OCI-LY7 (cell line): ENCODE measurements around the gene PTEN. TPM values are rescaled to one million over a fixed set of nuclear protein-coding genes. Genes with fewer than 3 reads are reported as not detected.

Source experiments
- BruUV-seq: library from RNA; stranded (reverse); fragments of 400-500 nt; replicated peaks from 2 replicates; lab custom pipeline; 2021; lab: Mats Ljungman, UMichigan
- CTCF ChIA-PET: fragments of 300-600 bp; sonication (Branson Sonifier 250); formaldehyde crosslinking; loops from one replicate; lab custom pipeline; 2022; ENCODE audit warnings: antibody characterized with exemption; ENCODE audit not compliant: unreplicated experiment; lab: Charles Lee
- POLR2A ChIA-PET: fragments of 300-600 bp; sonication (Branson Sonifier 250); formaldehyde crosslinking; loops from one replicate; lab custom pipeline; 2022; ENCODE audit warnings: antibody characterized with exemption; lab: Charles Lee
- DNase-seq: peaks from one replicate; pipeline ENCODE4 v3.0.0-alpha.2; 2015; ENCODE audit warnings: low spot score
- H2AFZ ChIP-seq: fragments of 200-600 bp; sonication (generic), shearing (Covaris generic); 2 replicates; pipeline ENCODE4 v1.6.1; 2014; ENCODE audit warnings: mild to moderate bottlenecking, antibody characterized with exemption, low read length, moderate library complexity
- H3K27ac ChIP-seq: fragments of 200-600 bp; sonication (generic); 2 replicates; pipeline ENCODE4 v1.5.1; 2014; ENCODE audit warnings: mixed run types, low read depth, mild to moderate bottlenecking, moderate library complexity, low read length, inconsistent platforms; ENCODE audit not compliant: poor library complexity, severe bottlenecking
- H3K36me3 ChIP-seq: fragments of 200-600 bp; sonication (generic); 2 replicates; pipeline ENCODE4 v1.6.1; 2014; ENCODE audit warnings: mild to moderate bottlenecking, antibody characterized with exemption, low read length, moderate library complexity, mixed read lengths; ENCODE audit not compliant: insufficient read depth
- H3K4me1 ChIP-seq: fragments of 200-600 bp; sonication (generic); 2 replicates; pipeline ENCODE4 v1.5.1; 2014; ENCODE audit warnings: mild to moderate bottlenecking, low read length; ENCODE audit not compliant: insufficient read depth, poor library complexity, severe bottlenecking
- H3K4me2 ChIP-seq: fragments of 200-600 bp; sonication (generic); 2 replicates; pipeline ENCODE4 v1.6.1; 2014; ENCODE audit warnings: mild to moderate bottlenecking, low read length
- H3K4me3 ChIP-seq: fragments of 200-600 bp; sonication (generic); 2 replicates; pipeline ENCODE4 v1.5.1; 2014; ENCODE audit warnings: mild to moderate bottlenecking, low read depth, low read length; ENCODE audit not compliant: poor library complexity, severe bottlenecking
- H3K79me2 ChIP-seq: fragments of 200-600 bp; sonication (generic); 2 replicates; pipeline ENCODE4 v1.6.1; 2016; ENCODE audit warnings: low read depth, mild to moderate bottlenecking, low read length, moderate library complexity, mixed read lengths; ENCODE audit not compliant: insufficient read depth
- H3K9me2 ChIP-seq: fragments of 200-600 bp; sonication (generic); 2 replicates; pipeline ENCODE4 v1.6.1; 2016; ENCODE audit warnings: mild to moderate bottlenecking, low read length, mixed read lengths; ENCODE audit not compliant: insufficient read depth
- H3K9me3 ChIP-seq: fragments of 200-600 bp; sonication (generic); 2 replicates; pipeline ENCODE4 v1.6.1; 2014; ENCODE audit warnings: mild to moderate bottlenecking, mixed run types, low read length, mixed read lengths
- H4K20me1 ChIP-seq: fragments of 200-600 bp; sonication (generic); 2 replicates; pipeline ENCODE4 v1.6.1; 2014; ENCODE audit warnings: mild to moderate bottlenecking, antibody characterized with exemption, low read length, moderate library complexity, mixed read lengths; ENCODE audit not compliant: insufficient read depth
- CTCF ChIP-seq: fragments of 200-600 bp; sonication (generic); conservative IDR thresholded peaks from 2 replicates; pipeline ENCODE4 v1.5.1; 2014; ENCODE audit warnings: mild to moderate bottlenecking, antibody characterized with exemption, low read length, moderate library complexity, mixed read lengths
- EZH2phosphoT487 ChIP-seq: fragments of 200-600 bp; sonication (generic); IDR thresholded peaks from 2 replicates; pipeline ENCODE4 v1.6.1; 2018; ENCODE audit warnings: low read depth, borderline replicate concordance, mild to moderate bottlenecking, mixed run types, antibody characterized with exemption, low read length, moderate library complexity, mixed read lengths
- intact Hi-C: fragments of 100-400 bp; cut with micrococcal nuclease; formaldehyde crosslinking; loops from one replicate; pipeline ENCODE4 v1.10.0; 2022; ENCODE audit not compliant: unreplicated experiment
- total RNA-seq, 2 experiments: library from RNA; depleted of rRNA in 1 of 2; stranded (reverse); fragments of >200 nt in 1 of 2; shearing (Covaris generic) in 1 of 2; gene quantifications; 2 replicates each; pipeline ENCODE4 v1.2.3, GENCODE V29; 2014 to 2022

PTEN gene
- total RNA-seq, 2 experiments from 2014 or later = 135 to 173 TPM

- intact Hi-C loops = loop anchor here (1.0 to 5.0 kb wide), 5 partner anchors 44 to 1174 kb away; partner anchors contain the start of genes FAS and STAMBPL1
- peak overlapping the region; percentile 83 for H2AFZ ChIP-seq
- H3K79me2 ChIP-seq = peaks cover 42% of the 10 kb centered on the region
- no peaks in the 10 kb centered on the region for H3K9me3 ChIP-seq
- peaks cover 17% of the 10 kb centered on the region for H3K36me3 ChIP-seq
- H3K4me2 ChIP-seq = peak overlapping the region; percentile 76
- peaks cover 17% of the 10 kb centered on the region; the same call in 1 of the 2 replicates for H4K20me1 ChIP-seq
- H3K4me3 ChIP-seq = peak overlapping the region; percentile 86
- peak; percentile 91 for DNase-seq
- H3K27ac ChIP-seq = peak overlapping the region; percentile 79
- TSS peak; percentile 66 for BruUV-seq
- no peaks in the 10 kb centered on the region for H3K9me2 ChIP-seq
- POLR2A ChIA-PET = interaction anchor here (0.6 to 3.6 kb wide), 19 partner anchors 10 to 1935 kb away, joined by 3 to 18 read pairs (median 4); partner anchors contain the start of genes KLLN and PTEN
- CTCF ChIA-PET = interaction anchor here (0.8 kb wide), 1 partner anchor 39 kb away, joined by 4 read pairs; no protein-coding TSS in a partner anchor
- no peak for TF ChIP-seq EZH2phosphoT487
- peak; percentile 50 for TF ChIP-seq CTCF
- H3K4me1 ChIP-seq = peaks cover 28% of the 10 kb centered on the region
Measured at GRCh38 chr10:87818505-87819288, 44.7 kb upstream of the PTEN start.

- H3K9me3 ChIP-seq = no peaks in the 10 kb centered on the region
- peak overlapping the region; percentile 86 for H3K4me3 ChIP-seq
- TF ChIP-seq CTCF = no peak
- TF ChIP-seq EZH2phosphoT487 = no peak
- H3K4me2 ChIP-seq = peak overlapping the region; percentile 76
- peaks cover 11% of the 10 kb centered on the region for H3K36me3 ChIP-seq
- peaks cover 36% of the 10 kb centered on the region for H3K79me2 ChIP-seq
- peak overlapping the region; percentile 79 for H3K27ac ChIP-seq
- H4K20me1 ChIP-seq = peaks cover 17% of the 10 kb centered on the region; the same call in 1 of the 2 replicates
- ChIA-PET CTCF (no interaction called here), POLR2A (interaction anchor here (0.7 to 3.6 kb wide), 15 partner anchors 9 to 1935 kb away, joined by 3 to 18 read pairs (median 4); no protein-coding TSS in a partner anchor)
- BruUV-seq = no TSS peak
- H3K9me2 ChIP-seq = no peaks in the 10 kb centered on the region
- intact Hi-C loops = loop anchor here (5.0 kb wide), 3 partner anchors 293 to 1173 kb away; partner anchors contain the start of genes FAS and STAMBPL1
- DNase-seq = no peak
- H3K4me1 ChIP-seq = peaks cover 28% of the 10 kb centered on the region
- no peak overlapping the region for H2AFZ ChIP-seq
Measured at GRCh38 chr10:87819289-87819585, 44.2 kb upstream of the PTEN start.

GRCh38 chr10:87826653-87827052 is 36.8 kb upstream of the PTEN start:
- BruUV-seq = no TSS peak
- ChIA-PET CTCF (no interaction called here), POLR2A (interaction anchor here (0.5 to 1.0 kb wide), 3 partner anchors 58 to 497 kb away, joined by 3 to 5 read pairs (median 4); no protein-coding TSS in a partner anchor)

More at GRCh38 chr10:87826653-87827052, 36.8 kb upstream of the PTEN start:
- intact Hi-C loops = no loop called here
- Histone ChIP-seq H3K4me1 (no peaks in the 10 kb centered on the region), H3K36me3 (no peaks in the 10 kb centered on the region), H3K79me2 (no peaks in the 10 kb centered on the region), H3K9me3 (no peaks in the 10 kb centered on the region), H4K20me1 (no peaks in the 10 kb centered on the region), H2AFZ (no peak overlapping the region), H3K4me3 (no peak overlapping the region), H3K9me2 (no peaks in the 10 kb centered on the region), H3K4me2 (no peak overlapping the region), H3K27ac (no peak overlapping the region)
- TF ChIP-seq EZH2phosphoT487 (no peak), CTCF (no peak)
- no peak for DNase-seq
